GM19035 (cell line): ENCODE measurements around the gene GATA5.

Source experiments
- ATAC-seq: cut with Tn5 transposase; IDR thresholded peaks from one replicate; pipeline ENCODE4 v1.9.1; 2021; ENCODE audit not compliant: unreplicated experiment

Gene GATA5

GRCh38 chr20:62475772-62476055, at the start of gene GATA5:
TSS of gene GATA5 (minus strand) at chr20:62475995. CDS start at chr20:62475521, 474 bp downstream.
- ATAC-seq = no peak

- no peak for ATAC-seq
Measured at GRCh38 chr20:62525014-62525413, 49.2 kb upstream of the GATA5 start.

- no peak for ATAC-seq
Measured at GRCh38 chr20:62524505-62524911, 48.7 kb upstream of the GATA5 start.

GRCh38 chr20:62523473-62524203, 47.8 kb upstream of the GATA5 start:
- ATAC-seq = no peak

GRCh38 chr20:62522748-62523396, 47.1 kb upstream of the GATA5 start:
- no peak for ATAC-seq

GRCh38 chr20:62519826-62520225, 44.0 kb upstream of the GATA5 start:
- no peak for ATAC-seq

GRCh38 chr20:62518911-62519310, 43.1 kb upstream of the GATA5 start:
- ATAC-seq = no peak

GRCh38 chr20:62517901-62518610, 42.3 kb upstream of the GATA5 start:
- no peak for ATAC-seq

GRCh38 chr20:62517168-62517567, 41.4 kb upstream of the GATA5 start:
- ATAC-seq = no peak

GRCh38 chr20:62516338-62516737, 40.5 kb upstream of the GATA5 start:
- no peak for ATAC-seq

GRCh38 chr20:62515826-62516225, 40.0 kb upstream of the GATA5 start:
- ATAC-seq = no peak

- ATAC-seq = no peak
Measured at GRCh38 chr20:62515280-62515679, 39.5 kb upstream of the GATA5 start.

GRCh38 chr20:62513991-62514390, 38.2 kb upstream of the GATA5 start:
- ATAC-seq = no peak

- no peak for ATAC-seq
Measured at GRCh38 chr20:62511915-62512610, 36.3 kb upstream of the GATA5 start.

GRCh38 chr20:62511300-62511914, 35.6 kb upstream of the GATA5 start:
- ATAC-seq = no peak

GRCh38 chr20:62508641-62509051, 32.9 kb upstream of the GATA5 start:
- ATAC-seq = no peak

- ATAC-seq = no peak
Measured at GRCh38 chr20:62507991-62508640, 32.3 kb upstream of the GATA5 start.

- no peak for ATAC-seq
Measured at GRCh38 chr20:62507323-62507722, 31.5 kb upstream of the GATA5 start.

- ATAC-seq = no peak
Measured at GRCh38 chr20:62506791-62507190, 31.0 kb upstream of the GATA5 start.

- no peak for ATAC-seq
Measured at GRCh38 chr20:62506087-62506486, 30.3 kb upstream of the GATA5 start.
